H1 (cell line): ENCODE measurements around the gene ATG7. TPM values are rescaled to one million over a fixed set of nuclear protein-coding genes. Genes with fewer than 3 reads are reported as not detected.

Experiments used
- GTF2F1 ChIP-seq: IDR thresholded peaks from 2 replicates; pipeline ENCODE4 v1.6.1; 2012; ENCODE audit warnings: low read depth, low read length, improper control_type of control experiment, borderline replicate concordance
- POLR2AphosphoS5 ChIP-seq: IDR thresholded peaks from 2 replicates; pipeline ENCODE4 v1.6.1; 2011; ENCODE audit warnings: low read depth, low read length
- SUZ12 ChIP-seq: fragments of 200-600 bp; sonication (generic); IDR thresholded peaks from 2 replicates; pipeline ENCODE4 v1.6.1; 2012; ENCODE audit warnings: mild to moderate bottlenecking, inconsistent platforms, low read length, moderate library complexity, mixed read lengths
- polyA plus RNA-seq, 7 experiments: library from polyadenylated mRNA; depleted of rRNA in 3 of 7; stranded (reverse) in 5 of 7; unstranded in 2 of 7; fragments of >200 nt in 5 of 7; fragments of 200-250 nt in 2 of 7; gene quantifications; 1 replicate in 5 of 7; 2 replicates in 1 of 7; 4 replicates in 1 of 7; pipeline versions ENCODE4 v1.2.1 to v1.2.3, GENCODE V29; 2011 to 2013; ENCODE audit warnings: missing spikeins in 2 of 7, mixed read lengths in 2 of 7
- total RNA-seq: library from RNA; stranded (reverse); fragmentation: NEBNext Ultra II Directional; extraction: Animal tissue kit (Norgen Biotek cat#: 25700); gene quantifications from 2 replicates; pipeline ENCODE4 v1.2.1, GENCODE V29; 2021
- TF ChIP-seq, protein P1 (sequence below): fragments of 300-600 bp; sonication (generic); IDR thresholded peaks from 2 replicates; pipeline ENCODE4 v1.7.1; 2012; ENCODE audit warnings: low read length, moderate library complexity, mild to moderate bottlenecking, inconsistent platforms; ENCODE audit not compliant: insufficient replicate concordance

ATG7 gene
- total and polyA plus RNA-seq, 2 of the 8 experiments (the other 6 are each of a cell fraction or from before 2014, with no cell fraction given) = 15.0 to 19.1 TPM

DNA sequence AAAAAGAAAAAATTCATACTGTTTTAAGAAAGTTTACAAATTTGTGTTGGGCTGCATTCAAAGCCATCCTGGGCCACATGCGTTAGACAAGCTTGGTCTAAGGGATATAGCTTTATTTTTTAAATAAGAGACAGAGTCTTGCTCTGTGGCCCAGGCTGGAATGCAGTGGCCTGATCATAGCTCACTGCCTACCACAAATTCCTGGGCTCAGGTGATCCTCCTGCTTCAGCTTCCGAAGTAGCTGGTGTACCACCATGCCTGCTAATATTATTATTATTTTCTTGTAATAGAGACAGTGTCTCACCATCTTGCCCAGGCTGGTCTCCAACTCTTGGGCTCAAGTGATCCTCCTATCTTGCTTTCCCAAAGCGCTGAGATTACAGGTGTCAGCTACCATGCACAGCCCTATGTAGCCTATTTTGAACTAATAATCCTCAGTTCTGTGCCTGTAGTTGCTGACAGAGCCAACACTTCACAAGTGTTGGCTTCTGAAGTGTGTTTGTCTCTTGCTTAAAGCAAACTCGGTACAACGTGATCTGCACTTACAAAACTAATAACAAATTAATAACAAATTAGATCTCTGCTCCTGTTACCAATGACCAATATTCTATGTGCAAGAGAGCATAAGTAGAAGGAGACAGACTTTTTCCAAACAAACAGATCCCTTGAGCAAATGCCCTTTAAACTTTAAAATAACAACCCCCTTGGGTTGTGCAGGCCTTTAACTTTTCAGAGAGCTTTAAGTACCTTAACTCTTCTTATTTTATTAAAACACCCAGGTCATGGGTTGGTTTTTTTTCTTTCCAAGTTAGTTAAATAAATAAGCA, 236.4 kb downstream of the ATG7 start (continued):
- TF ChIP-seq, protein P1, sequence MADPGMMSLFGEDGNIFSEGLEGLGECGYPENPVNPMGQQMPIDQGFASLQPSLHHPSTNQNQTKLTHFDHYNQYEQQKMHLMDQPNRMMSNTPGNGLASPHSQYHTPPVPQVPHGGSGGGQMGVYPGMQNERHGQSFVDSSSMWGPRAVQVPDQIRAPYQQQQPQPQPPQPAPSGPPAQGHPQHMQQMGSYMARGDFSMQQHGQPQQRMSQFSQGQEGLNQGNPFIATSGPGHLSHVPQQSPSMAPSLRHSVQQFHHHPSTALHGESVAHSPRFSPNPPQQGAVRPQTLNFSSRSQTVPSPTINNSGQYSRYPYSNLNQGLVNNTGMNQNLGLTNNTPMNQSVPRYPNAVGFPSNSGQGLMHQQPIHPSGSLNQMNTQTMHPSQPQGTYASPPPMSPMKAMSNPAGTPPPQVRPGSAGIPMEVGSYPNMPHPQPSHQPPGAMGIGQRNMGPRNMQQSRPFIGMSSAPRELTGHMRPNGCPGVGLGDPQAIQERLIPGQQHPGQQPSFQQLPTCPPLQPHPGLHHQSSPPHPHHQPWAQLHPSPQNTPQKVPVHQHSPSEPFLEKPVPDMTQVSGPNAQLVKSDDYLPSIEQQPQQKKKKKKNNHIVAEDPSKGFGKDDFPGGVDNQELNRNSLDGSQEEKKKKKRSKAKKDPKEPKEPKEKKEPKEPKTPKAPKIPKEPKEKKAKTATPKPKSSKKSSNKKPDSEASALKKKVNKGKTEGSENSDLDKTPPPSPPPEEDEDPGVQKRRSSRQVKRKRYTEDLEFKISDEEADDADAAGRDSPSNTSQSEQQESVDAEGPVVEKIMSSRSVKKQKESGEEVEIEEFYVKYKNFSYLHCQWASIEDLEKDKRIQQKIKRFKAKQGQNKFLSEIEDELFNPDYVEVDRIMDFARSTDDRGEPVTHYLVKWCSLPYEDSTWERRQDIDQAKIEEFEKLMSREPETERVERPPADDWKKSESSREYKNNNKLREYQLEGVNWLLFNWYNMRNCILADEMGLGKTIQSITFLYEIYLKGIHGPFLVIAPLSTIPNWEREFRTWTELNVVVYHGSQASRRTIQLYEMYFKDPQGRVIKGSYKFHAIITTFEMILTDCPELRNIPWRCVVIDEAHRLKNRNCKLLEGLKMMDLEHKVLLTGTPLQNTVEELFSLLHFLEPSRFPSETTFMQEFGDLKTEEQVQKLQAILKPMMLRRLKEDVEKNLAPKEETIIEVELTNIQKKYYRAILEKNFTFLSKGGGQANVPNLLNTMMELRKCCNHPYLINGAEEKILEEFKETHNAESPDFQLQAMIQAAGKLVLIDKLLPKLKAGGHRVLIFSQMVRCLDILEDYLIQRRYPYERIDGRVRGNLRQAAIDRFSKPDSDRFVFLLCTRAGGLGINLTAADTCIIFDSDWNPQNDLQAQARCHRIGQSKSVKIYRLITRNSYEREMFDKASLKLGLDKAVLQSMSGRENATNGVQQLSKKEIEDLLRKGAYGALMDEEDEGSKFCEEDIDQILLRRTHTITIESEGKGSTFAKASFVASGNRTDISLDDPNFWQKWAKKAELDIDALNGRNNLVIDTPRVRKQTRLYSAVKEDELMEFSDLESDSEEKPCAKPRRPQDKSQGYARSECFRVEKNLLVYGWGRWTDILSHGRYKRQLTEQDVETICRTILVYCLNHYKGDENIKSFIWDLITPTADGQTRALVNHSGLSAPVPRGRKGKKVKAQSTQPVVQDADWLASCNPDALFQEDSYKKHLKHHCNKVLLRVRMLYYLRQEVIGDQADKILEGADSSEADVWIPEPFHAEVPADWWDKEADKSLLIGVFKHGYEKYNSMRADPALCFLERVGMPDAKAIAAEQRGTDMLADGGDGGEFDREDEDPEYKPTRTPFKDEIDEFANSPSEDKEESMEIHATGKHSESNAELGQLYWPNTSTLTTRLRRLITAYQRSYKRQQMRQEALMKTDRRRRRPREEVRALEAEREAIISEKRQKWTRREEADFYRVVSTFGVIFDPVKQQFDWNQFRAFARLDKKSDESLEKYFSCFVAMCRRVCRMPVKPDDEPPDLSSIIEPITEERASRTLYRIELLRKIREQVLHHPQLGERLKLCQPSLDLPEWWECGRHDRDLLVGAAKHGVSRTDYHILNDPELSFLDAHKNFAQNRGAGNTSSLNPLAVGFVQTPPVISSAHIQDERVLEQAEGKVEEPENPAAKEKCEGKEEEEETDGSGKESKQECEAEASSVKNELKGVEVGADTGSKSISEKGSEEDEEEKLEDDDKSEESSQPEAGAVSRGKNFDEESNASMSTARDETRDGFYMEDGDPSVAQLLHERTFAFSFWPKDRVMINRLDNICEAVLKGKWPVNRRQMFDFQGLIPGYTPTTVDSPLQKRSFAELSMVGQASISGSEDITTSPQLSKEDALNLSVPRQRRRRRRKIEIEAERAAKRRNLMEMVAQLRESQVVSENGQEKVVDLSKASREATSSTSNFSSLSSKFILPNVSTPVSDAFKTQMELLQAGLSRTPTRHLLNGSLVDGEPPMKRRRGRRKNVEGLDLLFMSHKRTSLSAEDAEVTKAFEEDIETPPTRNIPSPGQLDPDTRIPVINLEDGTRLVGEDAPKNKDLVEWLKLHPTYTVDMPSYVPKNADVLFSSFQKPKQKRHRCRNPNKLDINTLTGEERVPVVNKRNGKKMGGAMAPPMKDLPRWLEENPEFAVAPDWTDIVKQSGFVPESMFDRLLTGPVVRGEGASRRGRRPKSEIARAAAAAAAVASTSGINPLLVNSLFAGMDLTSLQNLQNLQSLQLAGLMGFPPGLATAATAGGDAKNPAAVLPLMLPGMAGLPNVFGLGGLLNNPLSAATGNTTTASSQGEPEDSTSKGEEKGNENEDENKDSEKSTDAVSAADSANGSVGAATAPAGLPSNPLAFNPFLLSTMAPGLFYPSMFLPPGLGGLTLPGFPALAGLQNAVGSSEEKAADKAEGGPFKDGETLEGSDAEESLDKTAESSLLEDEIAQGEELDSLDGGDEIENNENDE = no peak
- TF ChIP-seq SUZ12 (no peak), GTF2F1 (no peak), POLR2AphosphoS5 (no peak)
